Activated CD4-positive, alpha-beta T cell treated with anti-CD3 and anti-CD28 coated beads for 48 hours (primary cell): ENCODE results near the gene COL23A1.
"Not testable (repeated sequence)": the region's sequence is repeated elsewhere in the genome, so short reads cannot be mapped to it uniquely, and the experiment has no call there.

Experiments used
- DNase-seq: peaks from one replicate; pipeline ENCODE4 v3.0.0-alpha.2; 2020

Gene COL23A1

GRCh38 chr5:178277346-178277745 is 312.8 kb downstream of the COL23A1 start:
- DNase-seq = no peak

- no peak for DNase-seq
These were observed 315.2 kb downstream of the COL23A1 start for GRCh38 chr5:178274781-178275537.

- no peak for DNase-seq
These were observed 316.3 kb downstream of the COL23A1 start for GRCh38 chr5:178273665-178274541.

- DNase-seq = no peak
These were observed 317.2 kb downstream of the COL23A1 start for GRCh38 chr5:178273041-178273440.

- no peak for DNase-seq
These were observed 317.6 kb downstream of the COL23A1 start for GRCh38 chr5:178272591-178272990.

GRCh38 chr5:178271726-178272479 is 318.3 kb downstream of the COL23A1 start:
- DNase-seq = no peak

- no peak for DNase-seq
These were observed 319.0 kb downstream of the COL23A1 start for GRCh38 chr5:178271231-178271630.

GRCh38 chr5:178269499-178269898 is 320.7 kb downstream of the COL23A1 start:
- no peak for DNase-seq

GRCh38 chr5:178267876-178268275 is 322.3 kb downstream of the COL23A1 start:
- DNase-seq = no peak

GRCh38 chr5:178267245-178267644 is 322.9 kb downstream of the COL23A1 start:
- DNase-seq = no peak

- no peak for DNase-seq
These were observed 323.6 kb downstream of the COL23A1 start for GRCh38 chr5:178266581-178266980.

GRCh38 chr5:178265746-178266145 is 324.4 kb downstream of the COL23A1 start:
- DNase-seq = no peak

GRCh38 chr5:178264044-178264443 is 326.1 kb downstream of the COL23A1 start:
- DNase-seq = no peak

- no peak for DNase-seq
These were observed 328.3 kb downstream of the COL23A1 start for GRCh38 chr5:178261666-178262600.

GRCh38 chr5:178259623-178260536 is 330.3 kb downstream of the COL23A1 start:
- DNase-seq = no peak

- no peak for DNase-seq
These were observed 332.5 kb downstream of the COL23A1 start for GRCh38 chr5:178257650-178258049.

GRCh38 chr5:178256746-178257145 is 333.4 kb downstream of the COL23A1 start:
- DNase-seq = no peak

GRCh38 chr5:178253632-178254031 is 336.6 kb downstream of the COL23A1 start:
- DNase-seq = not testable (repeated sequence)

GRCh38 chr5:178252258-178252657 is 337.9 kb downstream of the COL23A1 start:
- DNase-seq = no peak

- DNase-seq = no peak
These were observed 339.9 kb downstream of the COL23A1 start for GRCh38 chr5:178250263-178250662.
